GM23338 (cell line): ENCODE measurements around the gene YBEY. TPM values are rescaled to one million over a fixed set of nuclear protein-coding genes. Genes with fewer than 3 reads are reported as not detected.
A peak's percentile ranks its signal among the peaks of the same experiment; 100 is the strongest.

Experiments used
- ATAC-seq: fragments of 200-7000 bp; cut with Tn5 transposase; 3 replicates; pipeline ENCODE4 v1.9.1; 2020
- DNase-seq: peaks from one replicate; pipeline ENCODE4 v3.0.0-alpha.2; 2015; ENCODE audit warnings: low spot score
- H2AFZ ChIP-seq: fragments of 200-600 bp; sonication (generic); 2 replicates; pipeline ENCODE4 v1.8.0; 2016; ENCODE audit warnings: antibody characterized with exemption, mild to moderate bottlenecking, moderate library complexity
- H3F3A ChIP-seq: fragments of 200-600 bp; sonication (generic); replicated peaks from 2 replicates; pipeline ENCODE4 v1.8.0; 2017; ENCODE audit warnings: antibody characterized with exemption, mixed run types, low read depth
- H3K27ac ChIP-seq: fragments of 200-600 bp; sonication (generic); 2 replicates; pipeline ENCODE4 v1.6.1; 2016; ENCODE audit warnings: low read depth
- H3K27me3 ChIP-seq: fragments of 200-600 bp; sonication (generic); 2 replicates; pipeline ENCODE4 v1.8.0; 2016; ENCODE audit warnings: mild to moderate bottlenecking, mixed run types, moderate library complexity; ENCODE audit not compliant: insufficient read depth
- H3K36me3 ChIP-seq: fragments of 200-600 bp; sonication (generic); 2 replicates; pipeline ENCODE4 v1.8.0; 2016; ENCODE audit warnings: mild to moderate bottlenecking; ENCODE audit not compliant: insufficient read depth
- H3K4me1 ChIP-seq: fragments of 200-600 bp; sonication (generic); 2 replicates; pipeline ENCODE4 v1.8.0; 2016; ENCODE audit warnings: mild to moderate bottlenecking, moderate library complexity; ENCODE audit not compliant: insufficient read depth
- H3K4me2 ChIP-seq: fragments of 200-600 bp; sonication (generic); 2 replicates; pipeline ENCODE4 v1.7.1; 2017; ENCODE audit warnings: mixed run types
- H3K4me3 ChIP-seq: fragments of 200-600 bp; sonication (generic); 2 replicates; pipeline ENCODE4 v1.6.1; 2016; ENCODE audit warnings: mixed run types
- H3K79me2 ChIP-seq: fragments of 200-600 bp; sonication (generic); replicated peaks from 2 replicates; pipeline ENCODE4 v1.8.0; 2017; ENCODE audit warnings: mild to moderate bottlenecking; ENCODE audit not compliant: insufficient read depth
- H3K9me2 ChIP-seq: fragments of 200-600 bp; sonication (generic); 2 replicates; pipeline ENCODE4 v1.8.0; 2017; ENCODE audit not compliant: insufficient read depth
- H4K20me1 ChIP-seq: fragments of 200-600 bp; sonication (generic); replicated peaks from 2 replicates; pipeline ENCODE4 v1.8.0; 2017; ENCODE audit warnings: mild to moderate bottlenecking; ENCODE audit not compliant: insufficient read depth
- H3K27ac Mint-ChIP-seq: 2 replicates; pipeline ENCODE4 v1.8.0; 2020; ENCODE audit warnings: inconsistent platforms, mild to moderate bottlenecking, moderate library complexity, mixed read lengths
- H3K27me3 Mint-ChIP-seq: 3 replicates; pipeline ENCODE4 v1.8.0; 2022; ENCODE audit warnings: low read depth, mild to moderate bottlenecking, moderate library complexity, mixed read lengths, inconsistent platforms; ENCODE audit not compliant: insufficient read depth, poor library complexity
- H3K36me3 Mint-ChIP-seq: 3 replicates; pipeline ENCODE4 v1.8.0; 2021; ENCODE audit warnings: low read depth, mild to moderate bottlenecking, inconsistent platforms, moderate library complexity, mixed read lengths
- H3K4me1 Mint-ChIP-seq: 3 replicates; pipeline ENCODE4 v1.8.0; 2020; ENCODE audit warnings: mild to moderate bottlenecking, inconsistent platforms, mixed read lengths
- H3K4me3 Mint-ChIP-seq: 3 replicates; pipeline ENCODE4 v1.8.0; 2021; ENCODE audit warnings: moderate library complexity, mild to moderate bottlenecking, inconsistent platforms, mixed read lengths
- H3K9me3 Mint-ChIP-seq: 3 replicates; pipeline ENCODE4 v1.8.0; 2020; ENCODE audit warnings: moderate library complexity, mild to moderate bottlenecking, inconsistent platforms, mixed read lengths
- CREB1 ChIP-seq: fragments of 250-450 bp; sonication (Bioruptor Pico); IDR thresholded peaks from 2 replicates; pipeline ENCODE4 v1.5.0; 2020; ENCODE audit warnings: low read depth, mild to moderate bottlenecking, moderate library complexity
- CTCF ChIP-seq, 2 experiments: fragments of 200-600 bp in 1 of 2; sonication (generic) in 1 of 2; conservative IDR thresholded peaks; 2 replicates each; pipeline versions ENCODE4 v1.5.1 to v1.6.1; 2016 to 2017; ENCODE audit warnings: antibody characterized with exemption in 2 of 2, low read depth in 2 of 2, mild to moderate bottlenecking in 2 of 2, moderate library complexity in 1 of 2
- EZH2 ChIP-seq: fragments of 200-600 bp; sonication (generic); IDR thresholded peaks from one replicate; pipeline ENCODE4 v1.8.0; 2017; ENCODE audit warnings: antibody characterized with exemption, mild to moderate bottlenecking, low read depth; ENCODE audit not compliant: unreplicated experiment
- JUNB ChIP-seq: IDR thresholded peaks from one replicate; pipeline ENCODE4 v1.6.1; 2016; ENCODE audit warnings: antibody characterized with exemption; ENCODE audit not compliant: unreplicated experiment
- NANOG ChIP-seq: IDR thresholded peaks from 2 replicates; pipeline ENCODE4 v1.6.1; 2016; ENCODE audit warnings: antibody characterized with exemption, borderline replicate concordance
- POLR2AphosphoS5 ChIP-seq: IDR thresholded peaks from 2 replicates; pipeline ENCODE4 v1.6.1; 2016; ENCODE audit warnings: antibody characterized with exemption, low read depth
- REST ChIP-seq: IDR thresholded peaks from one replicate; pipeline ENCODE4 v1.6.1; 2018; ENCODE audit warnings: antibody characterized with exemption; ENCODE audit not compliant: unreplicated experiment
- STAT1 ChIP-seq: IDR thresholded peaks from one replicate; pipeline ENCODE4 v1.6.1; 2016; ENCODE audit warnings: antibody characterized with exemption; ENCODE audit not compliant: unreplicated experiment
- ZNF331 ChIP-seq: fragments of 250-450 bp; sonication (Bioruptor Pico); IDR thresholded peaks from 2 replicates; pipeline ENCODE4 v1.5.0; 2020; ENCODE audit warnings: low read depth, mild to moderate bottlenecking, moderate library complexity
- ZNF462 ChIP-seq: fragments of 250-450 bp; sonication (Bioruptor Pico); IDR thresholded peaks from 2 replicates; pipeline ENCODE4 v1.5.0; 2020; ENCODE audit warnings: mild to moderate bottlenecking, moderate library complexity
- polyA plus RNA-seq: library from polyadenylated mRNA; unstranded; fragments of >200 nt; fragmentation: Nextera tagmentation; extraction: Ambion mirVana; gene quantifications from 2 replicates; pipeline ENCODE4 v1.2.1, GENCODE V29; 2016
- total RNA-seq: library from RNA; depleted of rRNA; stranded (reverse); fragments of >200 nt; shearing (Covaris generic); gene quantifications from 2 replicates; pipeline ENCODE4 v1.2.3, GENCODE V29; 2014

YBEY gene
- total and polyA plus RNA-seq, 2 experiments from 2014 or later, result 28.1 to 31.8 TPM

- Mint-ChIP-seq H3K4me1 (no peaks in the 10 kb centered on the region), H3K27me3 (peaks cover 8% of the 10 kb centered on the region), H3K9me3 (no peaks in the 10 kb centered on the region), H3K4me3 (no peak overlapping the region), H3K27ac (0 out of 2 replicates have a peak overlapping the region, but pooled peaks have one; percentile 19), H3K36me3 (peaks cover 90% of the 10 kb centered on the region)
- H3K9me2 ChIP-seq, result no peaks in the 10 kb centered on the region
- no peak overlapping the region for H3K4me3 ChIP-seq
- no peak for ATAC-seq
- peaks cover 26% of the 10 kb centered on the region for H3F3A ChIP-seq
- H4K20me1 ChIP-seq, result peaks cover 23% of the 10 kb centered on the region
- H3K79me2 ChIP-seq, result no peaks in the 10 kb centered on the region
- TF ChIP-seq CTCF (conservative IDR thresholded peaks at IDR 0.05; ENCODE audit: low read depth in 2 of 2) (no peak), JUNB (no peak), POLR2AphosphoS5 (no peak), ZNF331 (CRISPR knock-in tag) (no peak), CREB1 (CRISPR knock-in tag) (no peak), EZH2 (no peak), REST (no peak), NANOG (no peak)
- H2AFZ ChIP-seq, result no peak overlapping the region
- H3K4me1 ChIP-seq, result no peaks in the 10 kb centered on the region
- no peak overlapping the region for H3K4me2 ChIP-seq
- H3K36me3 ChIP-seq, result peaks cover 56% of the 10 kb centered on the region
- no peaks in the 10 kb centered on the region for H3K27me3 ChIP-seq
- H3K27ac ChIP-seq, result 0 out of 2 replicates have a peak overlapping the region, but pooled peaks have one; percentile 32
- DNase-seq, result no peak
These were observed 42.8 kb upstream of the YBEY start for GRCh38 chr21:46243325-46243724.

- no peak overlapping the region for H3K27ac Mint-ChIP-seq
- H3K36me3 Mint-ChIP-seq, result peaks cover 90% of the 10 kb centered on the region
- no peaks in the 10 kb centered on the region for H3K4me1 Mint-ChIP-seq
These were observed 42.2 kb upstream of the YBEY start for GRCh38 chr21:46243960-46244361.

More at GRCh38 chr21:46243960-46244361, 42.2 kb upstream of the YBEY start:
- Mint-ChIP-seq H3K27me3 (peaks cover 8% of the 10 kb centered on the region), H3K9me3 (no peaks in the 10 kb centered on the region), H3K4me3 (no peak overlapping the region)
- H3K36me3 ChIP-seq, result peaks cover 50% of the 10 kb centered on the region
- H3F3A ChIP-seq, result peaks cover 26% of the 10 kb centered on the region
- no peak overlapping the region for H3K27ac ChIP-seq
- no peaks in the 10 kb centered on the region for H3K79me2 ChIP-seq
- H2AFZ ChIP-seq, result no peak overlapping the region
- ATAC-seq (no peak), DNase-seq (no peak)
- H4K20me1 ChIP-seq, result peaks cover 28% of the 10 kb centered on the region
- H3K27me3 ChIP-seq, result no peaks in the 10 kb centered on the region
- no peaks in the 10 kb centered on the region for H3K4me1 ChIP-seq
- H3K9me2 ChIP-seq, result no peaks in the 10 kb centered on the region
- TF ChIP-seq JUNB (no peak), ZNF462 (CRISPR knock-in tag) (no peak), STAT1 (no peak), NANOG (no peak), POLR2AphosphoS5 (peak; percentile 14; the same call in 1 of the 2 replicates)
- H3K4me3 ChIP-seq, result no peak overlapping the region
- no peak overlapping the region for H3K4me2 ChIP-seq
